Measurements from ENCODE around the gene LAMA3. TPM values are rescaled to one million over a fixed set of nuclear protein-coding genes. Genes with fewer than 3 reads are reported as not detected.

The LAMA3 gene
- total and polyA plus RNA-seq, 2 donors (not counting 3 experiments of a cell fraction or from before 2014, with no cell fraction given) = 2.6 to 12.3 TPM

- ChIA-PET POLR2A (no interaction called here), CTCF (interaction anchor here (1.3 to 1.5 kb wide), 2 partner anchors 15 to 33 kb away, joined by 3 to 4 read pairs; no protein-coding TSS in a partner anchor)
- Histone ChIP-seq H3K27me3 (ENCODE audit: control insufficient read depth in 2 of 2, insufficient read depth in 2 of 2, low read length in 2 of 2) (no peaks in the 10 kb centered on the region), H2AFZ (ENCODE audit: low read depth, low read length) (no peak overlapping the region), H3K79me2 (ENCODE audit: control insufficient read depth, insufficient read depth, low read length) (no peaks in the 10 kb centered on the region), H3K27ac (ENCODE audit: insufficient read depth, low read depth, low read length) (no peak overlapping the region), H3K9ac (replicated peaks; ENCODE audit: extremely low read depth, insufficient read depth, low read length) (no peak overlapping the region), H4K20me1 (replicated peaks; ENCODE audit: control insufficient read depth, extremely low read depth, insufficient read depth, low read length) (no peaks in the 10 kb centered on the region), H3K4me1 (ENCODE audit: control insufficient read depth, extremely low read depth, insufficient read depth, low read length) (no peaks in the 10 kb centered on the region), H3K4me2 (ENCODE audit: insufficient read depth, low read length) (no peak overlapping the region), H3K4me3 (replicated peaks in 1 of 3; ENCODE audit: insufficient read depth in 1 of 3, low read depth in 1 of 3, low read length in 3 of 3) (no peak overlapping the region), H3K36me3 (ENCODE audit: control insufficient read depth in 2 of 2, extremely low read depth in 1 of 2, insufficient read depth in 2 of 2, low read length in 2 of 2) (no peaks in the 10 kb centered on the region), H3K9me3 (replicated peaks; ENCODE audit: control insufficient read depth, insufficient read depth, low read length) (no peaks in the 10 kb centered on the region), H3K9me1 (replicated peaks; ENCODE audit: control insufficient read depth, extremely low read depth, insufficient read depth, low read length) (no peaks in the 10 kb centered on the region)
- no TSS peak for BruUV-seq (replicated peaks)
- no peak for TF ChIP-seq CTCF (IDR thresholded peaks at IDR 0.05; ENCODE audit: extremely low read depth in 1 of 2, insufficient read depth in 1 of 2, low read depth in 1 of 2, low read length in 2 of 2)
- no peak for TF ChIP-seq EZH2 (IDR thresholded peaks at IDR 0.05; ENCODE audit: borderline replicate concordance, low read depth, low read length, severe bottlenecking)
- TF ChIP-seq POLR2A (IDR thresholded peaks at IDR 0.05; ENCODE audit: low read depth, low read length) = no peak
- dilution Hi-C loops (cut with MboI; ENCODE audit: extremely low pct_ligation_motif_present, low sequenced_read_pairs) = no loop called here
- intact Hi-C loops (cut with micrococcal nuclease) = no loop called here
- no peak for FAIRE-seq
- no peak for DNase-seq (ENCODE audit: low read depth, low spot score)
Observed at GRCh38 chr18:23951206-23951605, 262.0 kb downstream of the LAMA3 start.

GRCh38 chr18:23953984-23954383 is 264.7 kb downstream of the LAMA3 start:
- ChIA-PET CTCF (interaction anchor here (1.2 kb wide), 1 partner anchor 25 kb away, joined by 3 read pairs; no protein-coding TSS in a partner anchor), POLR2A (no interaction called here)
- dilution Hi-C loops (cut with MboI; ENCODE audit: extremely low pct_ligation_motif_present, low sequenced_read_pairs) (no loop called here), intact Hi-C loops (cut with micrococcal nuclease) (no loop called here)
- DNase-seq (ENCODE audit: low read depth, low spot score) = no peak
- Histone ChIP-seq H3K9me1 (replicated peaks; ENCODE audit: control insufficient read depth, extremely low read depth, insufficient read depth, low read length) (no peaks in the 10 kb centered on the region), H4K20me1 (replicated peaks; ENCODE audit: control insufficient read depth, extremely low read depth, insufficient read depth, low read length) (no peaks in the 10 kb centered on the region), H3K79me2 (ENCODE audit: control insufficient read depth, insufficient read depth, low read length) (no peaks in the 10 kb centered on the region), H3K4me2 (ENCODE audit: insufficient read depth, low read length) (no peak overlapping the region), H2AFZ (ENCODE audit: low read depth, low read length) (no peak overlapping the region), H3K9ac (replicated peaks; ENCODE audit: extremely low read depth, insufficient read depth, low read length) (no peak overlapping the region), H3K4me3 (replicated peaks in 1 of 3; ENCODE audit: insufficient read depth in 1 of 3, low read depth in 1 of 3, low read length in 3 of 3) (no peak overlapping the region), H3K36me3 (ENCODE audit: control insufficient read depth in 2 of 2, extremely low read depth in 1 of 2, insufficient read depth in 2 of 2, low read length in 2 of 2) (no peaks in the 10 kb centered on the region), H3K27me3 (ENCODE audit: control insufficient read depth in 2 of 2, insufficient read depth in 2 of 2, low read length in 2 of 2) (no peaks in the 10 kb centered on the region), H3K9me3 (replicated peaks; ENCODE audit: control insufficient read depth, insufficient read depth, low read length) (no peaks in the 10 kb centered on the region), H3K27ac (ENCODE audit: insufficient read depth, low read depth, low read length) (no peak overlapping the region), H3K4me1 (ENCODE audit: control insufficient read depth, extremely low read depth, insufficient read depth, low read length) (no peaks in the 10 kb centered on the region)
- FAIRE-seq = no peak
- TF ChIP-seq MYC (IDR thresholded peaks at IDR 0.05; ENCODE audit: low read depth, low read length) (no peak), CTCF (IDR thresholded peaks at IDR 0.05; ENCODE audit: extremely low read depth in 1 of 2, insufficient read depth in 1 of 2, low read depth in 1 of 2, low read length in 2 of 2) (no peak), FOS (IDR thresholded peaks at IDR 0.05; ENCODE audit: borderline replicate concordance, insufficient read depth, low read length) (no peak), GATA2 (IDR thresholded peaks at IDR 0.05; ENCODE audit: insufficient read depth, insufficient read length, low read depth, low read length) (no peak), MAX (IDR thresholded peaks at IDR 0.05; ENCODE audit: insufficient read depth, insufficient read length) (no peak), EZH2 (IDR thresholded peaks at IDR 0.05; ENCODE audit: borderline replicate concordance, low read depth, low read length, severe bottlenecking) (no peak)
- no TSS peak for BruUV-seq (replicated peaks)

All from endothelial cell of umbilical vein (primary cell).